HG03442 (cell line): ENCODE measurements around the gene MSANTD7.
A peak's percentile ranks its signal among the peaks of the same experiment; 100 is the strongest.
"Not testable (repeated sequence)": the region's sequence is repeated elsewhere in the genome, so short reads cannot be mapped to it uniquely, and the experiment has no call there.

Source experiments
- ATAC-seq: cut with Tn5 transposase; IDR thresholded peaks from one replicate; pipeline ENCODE4 v1.9.1; 2021; ENCODE audit warnings: mild to moderate bottlenecking, moderate library complexity; ENCODE audit not compliant: unreplicated experiment

MSANTD7 gene

GRCh38 chr10:14837003-14837756, 926 bp upstream of the MSANTD7 start:
- no peak for ATAC-seq

GRCh38 chr10:14838582-14839304, 637 bp downstream of the MSANTD7 start:
- ATAC-seq = peak; percentile 1

- no peak for ATAC-seq
Observed at GRCh38 chr10:14839305-14839695, 1.2 kb downstream of the MSANTD7 start.

- no peak for ATAC-seq
Observed at GRCh38 chr10:14840178-14840577, 2.1 kb downstream of the MSANTD7 start.

- ATAC-seq = no peak
Observed at GRCh38 chr10:14843327-14843988, 5.4 kb downstream of the MSANTD7 start.

- ATAC-seq = no peak
Observed at GRCh38 chr10:14844948-14845347, 6.8 kb downstream of the MSANTD7 start.

- ATAC-seq = no peak
Observed at GRCh38 chr10:14852236-14852635, 14.1 kb downstream of the MSANTD7 start.

- ATAC-seq = no peak
Observed at GRCh38 chr10:14855453-14855852, 17.3 kb downstream of the MSANTD7 start.

- no peak for ATAC-seq
Observed at GRCh38 chr10:14858338-14858960, 20.3 kb downstream of the MSANTD7 start.

GRCh38 chr10:14859043-14859442, 20.9 kb downstream of the MSANTD7 start:
- ATAC-seq = no peak

- ATAC-seq = no peak
Observed at GRCh38 chr10:14859775-14860174, 21.7 kb downstream of the MSANTD7 start.

GRCh38 chr10:14860791-14861190, 22.7 kb downstream of the MSANTD7 start:
- ATAC-seq = no peak

GRCh38 chr10:14864466-14864865, 26.4 kb downstream of the MSANTD7 start:
- ATAC-seq = not testable (repeated sequence)

- ATAC-seq = not testable (repeated sequence)
Observed at GRCh38 chr10:14864871-14865270, 26.8 kb downstream of the MSANTD7 start.

GRCh38 chr10:14873090-14873760, 35.1 kb downstream of the MSANTD7 start:
- peak; percentile 58 for ATAC-seq

GRCh38 chr10:14875941-14876340, 37.8 kb downstream of the MSANTD7 start:
- no peak for ATAC-seq

- no peak for ATAC-seq
Observed at GRCh38 chr10:14876764-14877163, 38.7 kb downstream of the MSANTD7 start.

- ATAC-seq = peak; percentile 87
Observed at GRCh38 chr10:14878266-14879123, 40.4 kb downstream of the MSANTD7 start, which contains the start of gene SUV39H2. Gene SUV39H2 (plus strand): TSS chr10:14878866. CDS start chr10:14878889, 23 bp downstream.

- peak; percentile 21 for ATAC-seq
Observed at GRCh38 chr10:14879124-14879927, 41.2 kb downstream of the MSANTD7 start.
